A673 (cell line): ENCODE measurements around the gene EFNA5. TPM values are rescaled to one million over a fixed set of nuclear protein-coding genes. Genes with fewer than 3 reads are reported as not detected.
"Not testable (repeated sequence)": the region's sequence is repeated elsewhere in the genome, so short reads cannot be mapped to it uniquely, and the experiment has no call there.

Source experiments
- BruUV-seq: library from RNA; stranded (reverse); fragments of 400-500 nt; replicated peaks from 2 replicates; lab custom pipeline; 2021; lab: Mats Ljungman, UMichigan
- CTCF ChIA-PET: fragments of 300-600 bp; sonication (Branson Sonifier 250); formaldehyde crosslinking; loops from one replicate; lab custom pipeline; 2022; ENCODE audit warnings: antibody characterized with exemption; lab: Charles Lee
- POLR2A ChIA-PET: fragments of 300-600 bp; sonication (Branson Sonifier 250); formaldehyde crosslinking; loops from one replicate; lab custom pipeline; 2022; ENCODE audit warnings: antibody characterized with exemption; ENCODE audit not compliant: low non-redundant PET; lab: Charles Lee
- DNase-seq: peaks from one replicate; pipeline ENCODE4 v3.0.0-alpha.2; 2015; ENCODE audit warnings: low spot score
- H3K27ac ChIP-seq: fragments of 200-600 bp; sonication (generic); 2 replicates; pipeline ENCODE4 v1.5.1; 2016; ENCODE audit warnings: mixed run types, low read depth, mild to moderate bottlenecking, mixed read lengths, antibody characterized with exemption, low read length; ENCODE audit not compliant: poor library complexity, severe bottlenecking
- H3K27me3 ChIP-seq: fragments of 200-600 bp; sonication (generic); replicated peaks from 2 replicates; pipeline ENCODE4 v1.6.1; 2017; ENCODE audit warnings: mixed run types, low read depth, mild to moderate bottlenecking, mixed read lengths, antibody characterized with exemption, low read length; ENCODE audit not compliant: insufficient read depth, poor library complexity
- H3K36me3 ChIP-seq: fragments of 200-600 bp; sonication (generic); 2 replicates; pipeline ENCODE4 v1.6.1; 2016; ENCODE audit warnings: mixed run types, mild to moderate bottlenecking, mixed read lengths, antibody characterized with exemption, low read length; ENCODE audit not compliant: insufficient read depth, poor library complexity, severe bottlenecking
- H3K4me1 ChIP-seq: fragments of 200-600 bp; sonication (generic); 2 replicates; pipeline ENCODE4 v1.6.1; 2017; ENCODE audit warnings: mixed run types, mild to moderate bottlenecking, mixed read lengths, antibody characterized with exemption, low read length; ENCODE audit not compliant: insufficient read depth, poor library complexity, severe bottlenecking
- H3K4me3 ChIP-seq: fragments of 200-600 bp; sonication (generic); 2 replicates; pipeline ENCODE4 v1.5.1; 2016; ENCODE audit warnings: low read depth, mixed run types, mild to moderate bottlenecking, mixed read lengths, low read length; ENCODE audit not compliant: poor library complexity, severe bottlenecking
- H3K9me3 ChIP-seq: fragments of 200-600 bp; sonication (generic); 2 replicates; pipeline ENCODE4 v1.6.1; 2016; ENCODE audit warnings: mixed run types, low read depth, mild to moderate bottlenecking, mixed read lengths, antibody characterized with exemption, low read length; ENCODE audit not compliant: poor library complexity, severe bottlenecking
- CTCF ChIP-seq: fragments of 300-800, 200-600 bp; sonication (generic); conservative IDR thresholded peaks from 2 replicates; pipeline ENCODE4 v1.5.1; 2017; ENCODE audit warnings: low read depth, mild to moderate bottlenecking, antibody characterized with exemption, low read length, moderate library complexity, mixed read lengths
- EZH2 ChIP-seq: fragments of 200-600 bp; sonication (generic); IDR thresholded peaks from 2 replicates; pipeline ENCODE4 v1.6.1; 2017; ENCODE audit warnings: borderline replicate concordance, low read depth, mild to moderate bottlenecking, mixed read lengths, antibody characterized with exemption, low read length; ENCODE audit not compliant: poor library complexity, severe bottlenecking
- intact Hi-C: fragments of 100-400 bp; cut with micrococcal nuclease; formaldehyde crosslinking; loops from one replicate; pipeline ENCODE4 v1.10.0; 2022; ENCODE audit not compliant: unreplicated experiment
- total RNA-seq: library from RNA; stranded (reverse); gene quantifications from 2 replicates; pipeline ENCODE4 v1.2.3, GENCODE V29; 2021

EFNA5 gene
- total RNA-seq, 1 experiment from 2014 or later, result 16.7 TPM

- POLR2A ChIA-PET, result no interaction called here
- CTCF ChIA-PET, result no interaction called here
Measured at GRCh38 chr5:107436201-107436600, 234.5 kb downstream of the EFNA5 start.

GRCh38 chr5:107435061-107435460 lies 235.7 kb downstream of the EFNA5 start:
- intact Hi-C loops, result no loop called here
- CTCF ChIA-PET, result no interaction called here

More at GRCh38 chr5:107436201-107436600, 234.5 kb downstream of the EFNA5 start:
- H3K4me3 ChIP-seq, result no peak overlapping the region
- intact Hi-C loops, result no loop called here
- H3K27me3 ChIP-seq, result no peaks in the 10 kb centered on the region
- no peaks in the 10 kb centered on the region for H3K36me3 ChIP-seq
- no peak for TF ChIP-seq EZH2
- no peak for TF ChIP-seq CTCF
- peaks cover 5% of the 10 kb centered on the region for H3K4me1 ChIP-seq
- no peak overlapping the region for H3K27ac ChIP-seq
- no peaks in the 10 kb centered on the region for H3K9me3 ChIP-seq
- no peak for DNase-seq
- BruUV-seq, result no TSS peak

GRCh38 chr5:107433646-107434045 lies 237.1 kb downstream of the EFNA5 start:
- BruUV-seq, POLR2A ChIA-PET, H3K9me3 ChIP-seq, H3K36me3 ChIP-seq, DNase-seq, H3K4me1 ChIP-seq, H3K27ac ChIP-seq, CTCF ChIA-PET, intact Hi-C loops, H3K4me3 ChIP-seq, H3K27me3 ChIP-seq: not testable (repeated sequence)

More at GRCh38 chr5:107435061-107435460, 235.7 kb downstream of the EFNA5 start:
- Histone ChIP-seq H3K36me3 (no peaks in the 10 kb centered on the region), H3K4me1 (peaks cover 5% of the 10 kb centered on the region), H3K27me3 (no peaks in the 10 kb centered on the region), H3K27ac (no peak overlapping the region), H3K9me3 (no peaks in the 10 kb centered on the region), H3K4me3 (no peak overlapping the region)
- no peak for DNase-seq
- POLR2A ChIA-PET, result no interaction called here
- BruUV-seq, result no TSS peak
- TF ChIP-seq CTCF (no peak), EZH2 (no peak)

- BruUV-seq, result no TSS peak
- intact Hi-C loops, result no loop called here
- no peaks in the 10 kb centered on the region for H3K9me3 ChIP-seq
- H3K27me3 ChIP-seq, result no peaks in the 10 kb centered on the region
- CTCF ChIA-PET, result no interaction called here
- H3K4me3 ChIP-seq, result no peak overlapping the region
- H3K27ac ChIP-seq, result no peak overlapping the region
- DNase-seq, result peak; percentile 32
- POLR2A ChIA-PET, result no interaction called here
- no peaks in the 10 kb centered on the region for H3K4me1 ChIP-seq
- H3K36me3 ChIP-seq, result no peaks in the 10 kb centered on the region
- TF ChIP-seq CTCF (no peak), EZH2 (no peak)
Measured at GRCh38 chr5:107431998-107432397, 238.7 kb downstream of the EFNA5 start.
